Activated naive CD4-positive, alpha-beta T cell treated with anti-CD3 and anti-CD28 coated beads, Interleukin-2, amount 10 ng/mL, durations not matched to agents 7 days and 5 days (primary cell): ENCODE measurements around the gene CCL8.
A peak's percentile ranks its signal among the peaks of the same experiment; 100 is the strongest.

Source experiments
- CTCF ChIA-PET: fragments of 350-600 bp; sonication (Branson Sonifier 250); formaldehyde crosslinking; loops from one replicate; lab custom pipeline; 2021; ENCODE audit warnings: antibody characterized with exemption; lab: Charles Lee
- DNase-seq: peaks from one replicate; pipeline ENCODE4 v3.0.0-alpha.2; 2020
- H3K27ac Mint-ChIP-seq: one replicate; pipeline ENCODE4 v1.8.0; 2021; ENCODE audit warnings: mild to moderate bottlenecking, moderate library complexity, mixed read lengths
- H3K27me3 Mint-ChIP-seq: one replicate; pipeline ENCODE4 v1.8.0; 2021; ENCODE audit warnings: mild to moderate bottlenecking, mixed read lengths
- H3K36me3 Mint-ChIP-seq: one replicate; pipeline ENCODE4 v1.8.0; 2021; ENCODE audit warnings: mixed read lengths
- H3K4me1 Mint-ChIP-seq: one replicate; pipeline ENCODE4 v1.8.0; 2021; ENCODE audit warnings: mixed read lengths
- H3K4me3 Mint-ChIP-seq: one replicate; pipeline ENCODE4 v1.8.0; 2021; ENCODE audit warnings: mild to moderate bottlenecking, moderate library complexity, mixed read lengths
- H3K9me3 Mint-ChIP-seq: one replicate; pipeline ENCODE4 v1.8.0; 2021; ENCODE audit warnings: mixed read lengths

Gene CCL8

GRCh38 chr17:34364751-34365150, 45.5 kb downstream of the CCL8 start:
- Mint-ChIP-seq H3K4me1 (peaks cover 43% of the 10 kb centered on the region), H3K36me3 (no peaks in the 10 kb centered on the region), H3K27ac (no peak overlapping the region), H3K9me3 (no peaks in the 10 kb centered on the region), H3K4me3 (no peak overlapping the region), H3K27me3 (peaks cover 44% of the 10 kb centered on the region)
- DNase-seq = no peak
- CTCF ChIA-PET = interaction anchor here (0.7 to 12.0 kb wide), 6 partner anchors 9 to 169 kb away, joined by 3 to 316 read pairs (median 6); no protein-coding TSS in a partner anchor

- no peak overlapping the region for H3K4me3 Mint-ChIP-seq
- no peak for DNase-seq
- CTCF ChIA-PET = interaction anchor here (0.7 to 12.0 kb wide), 3 partner anchors 17 to 168 kb away, joined by 3 to 316 read pairs (median 9); no protein-coding TSS in a partner anchor
- no peaks in the 10 kb centered on the region for H3K9me3 Mint-ChIP-seq
- peaks cover 40% of the 10 kb centered on the region for H3K27me3 Mint-ChIP-seq
- no peaks in the 10 kb centered on the region for H3K36me3 Mint-ChIP-seq
- H3K4me1 Mint-ChIP-seq = peaks cover 47% of the 10 kb centered on the region
- peak overlapping the region; percentile 0 for H3K27ac Mint-ChIP-seq
Measured at GRCh38 chr17:34365340-34365739, 46.1 kb downstream of the CCL8 start.

- CTCF ChIA-PET = interaction anchor here (1.1 kb wide), 1 partner anchor 11 kb away, joined by 3 read pairs; no protein-coding TSS in a partner anchor
- H3K4me1 Mint-ChIP-seq = peaks cover 48% of the 10 kb centered on the region
Measured at GRCh38 chr17:34366010-34366409, 46.8 kb downstream of the CCL8 start.

GRCh38 chr17:34366529-34367107, 47.4 kb downstream of the CCL8 start:
- CTCF ChIA-PET = interaction anchor here (1.1 kb wide), 1 partner anchor 10 kb away, joined by 3 read pairs; no protein-coding TSS in a partner anchor
- Mint-ChIP-seq H3K4me1 (peaks cover 50% of the 10 kb centered on the region), H3K9me3 (no peaks in the 10 kb centered on the region), H3K27ac (no peak overlapping the region), H3K4me3 (no peak overlapping the region), H3K36me3 (no peaks in the 10 kb centered on the region), H3K27me3 (peaks cover 37% of the 10 kb centered on the region)
- no peak for DNase-seq

More at GRCh38 chr17:34366010-34366409, 46.8 kb downstream of the CCL8 start:
- Mint-ChIP-seq H3K27me3 (peaks cover 40% of the 10 kb centered on the region), H3K36me3 (no peaks in the 10 kb centered on the region), H3K9me3 (no peaks in the 10 kb centered on the region), H3K27ac (no peak overlapping the region), H3K4me3 (no peak overlapping the region)
- no peak for DNase-seq

- Mint-ChIP-seq H3K4me1 (peaks cover 50% of the 10 kb centered on the region), H3K27me3 (peaks cover 30% of the 10 kb centered on the region), H3K36me3 (no peaks in the 10 kb centered on the region), H3K27ac (no peak overlapping the region), H3K9me3 (no peaks in the 10 kb centered on the region), H3K4me3 (no peak overlapping the region)
- DNase-seq = no peak
- CTCF ChIA-PET = interaction anchor here (1.1 to 1.9 kb wide), 3 partner anchors 9 to 52 kb away, joined by 3 to 6 read pairs (median 5); no protein-coding TSS in a partner anchor
Measured at GRCh38 chr17:34367486-34368195, 48.4 kb downstream of the CCL8 start.

DNA sequence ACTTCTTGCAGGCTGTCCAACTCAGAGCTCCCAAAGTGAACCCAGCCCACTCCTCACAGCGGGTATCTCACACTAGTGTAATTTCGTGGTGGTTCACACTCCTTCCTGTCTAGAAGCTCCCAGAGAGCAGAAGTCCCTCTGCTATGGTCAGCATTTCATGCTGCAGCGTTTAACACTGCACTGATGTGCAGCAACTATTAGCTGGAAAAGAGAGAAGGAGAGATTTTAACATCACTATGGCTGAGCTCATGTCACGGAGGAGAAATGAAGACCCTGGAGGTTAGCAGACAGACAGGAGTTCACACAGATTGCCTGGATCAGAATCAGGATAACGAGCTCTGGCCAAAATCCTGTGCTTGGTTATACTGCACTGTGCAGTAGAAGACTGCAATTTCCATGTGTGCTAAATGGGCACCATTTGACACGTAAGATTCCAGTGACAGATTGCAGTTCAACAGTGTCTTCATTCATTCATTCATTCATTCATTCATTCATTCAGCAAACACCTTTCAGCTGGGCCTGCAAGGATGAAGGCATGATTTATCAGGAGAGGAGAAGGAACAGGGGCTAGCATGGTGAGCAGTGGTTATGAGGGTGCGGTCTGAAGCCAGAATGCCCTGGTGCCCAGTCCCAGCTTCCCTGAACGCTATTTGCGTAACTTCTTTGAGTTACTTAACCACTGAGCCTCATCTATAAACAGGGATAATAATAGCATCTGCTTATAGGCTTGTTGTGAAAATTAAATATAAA, 49.1 kb downstream of the CCL8 start:
- H3K4me1 Mint-ChIP-seq = peaks cover 50% of the 10 kb centered on the region
- H3K27me3 Mint-ChIP-seq = peaks cover 23% of the 10 kb centered on the region
- DNase-seq = no peak
- H3K9me3 Mint-ChIP-seq = no peaks in the 10 kb centered on the region
- CTCF ChIA-PET = interaction anchor here (1.1 to 1.9 kb wide), 3 partner anchors 12 to 51 kb away, joined by 3 to 6 read pairs (median 5); partner anchors contain the start of gene CCL13
- H3K36me3 Mint-ChIP-seq = no peaks in the 10 kb centered on the region
- no peak overlapping the region for H3K27ac Mint-ChIP-seq
- no peak overlapping the region for H3K4me3 Mint-ChIP-seq

DNA sequence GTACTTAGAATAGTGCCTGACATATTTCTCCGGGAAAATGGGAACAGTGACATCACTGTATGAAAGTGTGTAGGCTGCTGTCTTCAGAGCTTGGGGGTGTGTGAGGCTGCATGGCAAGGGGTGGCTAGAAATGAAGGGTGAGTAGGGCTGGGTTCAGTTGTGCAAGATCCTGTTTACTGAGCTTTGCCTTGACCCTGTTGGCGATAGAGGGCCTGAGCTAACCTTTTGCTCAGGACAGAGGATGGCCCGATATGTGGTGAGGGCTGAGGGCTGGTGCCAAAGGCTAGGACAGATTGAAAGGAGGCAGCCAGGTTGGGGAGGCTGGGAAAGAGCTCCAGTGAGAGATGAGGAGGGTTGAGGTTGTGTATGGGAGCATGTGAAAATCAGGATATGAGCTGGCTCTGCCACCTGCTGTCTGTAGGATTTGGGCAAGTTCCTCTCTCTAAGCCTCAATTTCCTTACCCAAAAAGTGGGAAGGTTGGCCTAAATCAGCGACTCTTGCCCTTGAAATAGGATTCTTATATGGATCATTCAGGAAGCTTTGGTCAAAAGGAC, 49.8 kb downstream of the CCL8 start:
- peaks cover 50% of the 10 kb centered on the region for H3K4me1 Mint-ChIP-seq
- H3K9me3 Mint-ChIP-seq = no peaks in the 10 kb centered on the region
- H3K27ac Mint-ChIP-seq = no peak overlapping the region
- H3K36me3 Mint-ChIP-seq = no peaks in the 10 kb centered on the region
- H3K4me3 Mint-ChIP-seq = no peak overlapping the region
- peaks cover 19% of the 10 kb centered on the region for H3K27me3 Mint-ChIP-seq
- CTCF ChIA-PET = interaction anchor here (1.3 to 1.9 kb wide), 2 partner anchors 13 to 51 kb away, joined by 3 to 6 read pairs; partner anchors contain the start of gene CCL13
- DNase-seq = no peak

DNA sequence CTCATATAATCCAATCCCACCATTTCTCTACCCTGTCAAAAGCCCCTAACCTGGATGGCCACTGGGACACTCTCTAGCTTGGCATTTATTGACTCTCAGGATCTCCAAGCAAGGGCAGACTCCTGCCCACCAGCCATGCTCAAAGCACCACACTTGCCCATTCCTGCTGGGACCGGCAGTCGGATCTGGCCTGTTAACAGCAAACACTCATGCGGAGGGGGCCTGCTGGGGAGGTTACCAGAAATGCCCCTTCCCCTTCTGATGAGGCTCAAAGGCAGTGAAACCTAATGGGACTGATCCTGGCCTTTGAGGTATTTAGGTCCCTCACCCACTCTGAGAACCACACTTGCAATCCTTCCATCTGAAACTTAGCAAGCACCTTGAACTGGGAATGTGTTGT, 50.3 kb downstream of the CCL8 start:
- no peaks in the 10 kb centered on the region for H3K9me3 Mint-ChIP-seq
- H3K27me3 Mint-ChIP-seq = peaks cover 14% of the 10 kb centered on the region
- DNase-seq = no peak
- no peaks in the 10 kb centered on the region for H3K36me3 Mint-ChIP-seq
- H3K4me3 Mint-ChIP-seq = no peak overlapping the region
- peaks cover 46% of the 10 kb centered on the region for H3K4me1 Mint-ChIP-seq
- CTCF ChIA-PET = interaction anchor here (0.9 to 3.8 kb wide), 4 partner anchors 8 to 50 kb away, joined by 3 to 22 read pairs (median 4); partner anchors contain the start of genes CCL1 and CCL13
- no peak overlapping the region for H3K27ac Mint-ChIP-seq

DNA sequence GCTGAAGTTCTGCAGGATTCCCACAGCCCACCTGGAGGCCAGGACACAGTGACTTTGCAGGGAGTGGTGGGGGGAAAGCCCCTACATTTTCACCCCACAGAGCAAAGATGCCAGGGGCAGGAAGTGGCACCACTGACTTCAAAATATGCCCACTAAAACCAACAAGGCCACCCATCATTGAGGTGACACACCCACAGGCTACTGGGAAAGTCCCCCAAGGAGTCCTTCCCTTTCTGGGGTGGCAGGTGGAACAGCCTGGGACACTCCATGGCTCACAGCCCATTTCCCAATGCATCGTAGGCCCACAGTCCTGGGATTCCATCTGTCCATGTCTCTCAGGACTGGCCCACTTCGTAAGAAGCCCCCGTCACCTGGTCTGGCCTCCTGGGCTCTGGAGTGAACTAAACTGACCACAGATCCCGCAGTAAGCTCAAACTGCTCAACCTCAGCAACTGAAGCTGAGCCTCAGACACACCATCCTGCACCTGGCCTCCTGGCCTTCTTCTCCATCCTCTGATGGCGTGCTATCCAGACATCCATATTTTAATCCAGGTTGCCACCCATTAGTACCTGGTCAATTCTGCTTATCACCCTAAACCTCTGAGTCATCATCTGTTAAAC, 51.3 kb downstream of the CCL8 start:
- CTCF ChIA-PET = interaction anchor here (0.9 to 3.8 kb wide), 2 partner anchors 9 to 47 kb away, joined by 3 to 22 read pairs; partner anchors contain the start of gene CCL1
- Mint-ChIP-seq H3K9me3 (no peaks in the 10 kb centered on the region), H3K27me3 (peaks cover 13% of the 10 kb centered on the region)

GRCh38 chr17:34370997-34371395, 51.8 kb downstream of the CCL8 start:
- no peak for DNase-seq

More for the DNA sequence above, 51.3 kb downstream of the CCL8 start:
- Mint-ChIP-seq H3K27ac (no peak overlapping the region), H3K4me1 (peaks cover 37% of the 10 kb centered on the region), H3K4me3 (no peak overlapping the region), H3K36me3 (no peaks in the 10 kb centered on the region)
- DNase-seq = no peak

More at GRCh38 chr17:34370997-34371395, 51.8 kb downstream of the CCL8 start:
- no peak overlapping the region for H3K27ac Mint-ChIP-seq
- H3K27me3 Mint-ChIP-seq = peaks cover 15% of the 10 kb centered on the region
- H3K4me3 Mint-ChIP-seq = no peak overlapping the region
- CTCF ChIA-PET = interaction anchor here (0.6 to 3.8 kb wide), 3 partner anchors 9 to 47 kb away, joined by 3 to 22 read pairs (median 7); partner anchors contain the start of gene CCL1
- H3K4me1 Mint-ChIP-seq = peaks cover 32% of the 10 kb centered on the region
- H3K9me3 Mint-ChIP-seq = no peaks in the 10 kb centered on the region
- no peaks in the 10 kb centered on the region for H3K36me3 Mint-ChIP-seq
